DOHH2 (cell line): Measurements from ENCODE around the gene FCRL5.

Experiments used
- H3F3A ChIP-seq: fragments of 200-600 bp; sonication (generic), shearing (Covaris generic); 2 replicates; pipeline ENCODE4 v1.6.0; 2016; ENCODE audit warnings: antibody characterized with exemption, mild to moderate bottlenecking; ENCODE audit not compliant: control insufficient read depth, insufficient read depth
- H3K27ac ChIP-seq: fragments of 200-600 bp; sonication (generic); 2 replicates; pipeline ENCODE4 v1.5.1; 2014; ENCODE audit warnings: low read depth, mild to moderate bottlenecking, low read length, moderate library complexity
- H3K27me3 ChIP-seq: fragments of 200-600 bp; sonication (generic); 2 replicates; pipeline ENCODE4 v1.6.1; 2014; ENCODE audit warnings: mild to moderate bottlenecking, low read length, mixed read lengths; ENCODE audit not compliant: control insufficient read depth
- H3K36me3 ChIP-seq: fragments of 200-600 bp; sonication (generic); 2 replicates; pipeline ENCODE4 v1.6.1; 2014; ENCODE audit warnings: mild to moderate bottlenecking, low read length, moderate library complexity, mixed read lengths; ENCODE audit not compliant: control insufficient read depth
- H3K4me1 ChIP-seq: fragments of 200-600 bp; sonication (generic); 2 replicates; pipeline ENCODE4 v1.6.1; 2014; ENCODE audit warnings: mild to moderate bottlenecking, low read length, mixed read lengths; ENCODE audit not compliant: control insufficient read depth
- H3K4me2 ChIP-seq: fragments of 200-600 bp; sonication (generic); 2 replicates; pipeline ENCODE4 v1.6.0; 2014; ENCODE audit warnings: mild to moderate bottlenecking, low read length, moderate library complexity
- H3K4me3 ChIP-seq: fragments of 200-600 bp; sonication (generic); 2 replicates; pipeline ENCODE4 v1.5.1; 2014; ENCODE audit warnings: mild to moderate bottlenecking, low read length, mixed read lengths
- H3K79me2 ChIP-seq: fragments of 200-600 bp; sonication (generic); 2 replicates; pipeline ENCODE4 v1.6.1; 2014; ENCODE audit warnings: mild to moderate bottlenecking, low read length, mixed read lengths; ENCODE audit not compliant: control insufficient read depth
- H3K9me2 ChIP-seq: fragments of 200-600 bp; sonication (generic); replicated peaks from 2 replicates; pipeline ENCODE4 v1.6.1; 2014; ENCODE audit warnings: mild to moderate bottlenecking, low read length, mixed read lengths; ENCODE audit not compliant: control insufficient read depth
- H3K9me3 ChIP-seq: fragments of 200-600 bp; sonication (generic); 2 replicates; pipeline ENCODE4 v1.6.1; 2014; ENCODE audit warnings: antibody characterized with exemption, low read length, mixed read lengths; ENCODE audit not compliant: control insufficient read depth, insufficient read depth
- H4K20me1 ChIP-seq: fragments of 200-600 bp; sonication (generic); 2 replicates; pipeline ENCODE4 v1.6.0; 2014; ENCODE audit warnings: low read depth, mild to moderate bottlenecking, antibody characterized with exemption, low read length, moderate library complexity; ENCODE audit not compliant: control insufficient read depth, insufficient read depth
- CTCF ChIP-seq: fragments of 200-600 bp; sonication (generic); IDR thresholded peaks from one replicate; pipeline ENCODE4 v1.5.1; 2014; ENCODE audit warnings: antibody characterized with exemption, mild to moderate bottlenecking, low read depth, low read length; ENCODE audit not compliant: poor library complexity, severe bottlenecking
- EZH2phosphoT487 ChIP-seq: fragments of 200-600 bp; sonication (generic); IDR thresholded peaks from 2 replicates; pipeline ENCODE4 v1.6.1; 2017; ENCODE audit warnings: borderline replicate concordance, mild to moderate bottlenecking, antibody characterized with exemption, low read length, moderate library complexity, mixed read lengths

Gene FCRL5

GRCh38 chr1:157472056-157472701, 80.1 kb downstream of the FCRL5 start:
- no peak overlapping the region for H3K4me3 ChIP-seq
- no peaks in the 10 kb centered on the region for H3K79me2 ChIP-seq
- H3K36me3 ChIP-seq: no peaks in the 10 kb centered on the region
- TF ChIP-seq CTCF (no peak), EZH2phosphoT487 (no peak)
- no peaks in the 10 kb centered on the region for H3K9me3 ChIP-seq
- no peak overlapping the region for H3K4me2 ChIP-seq
- H4K20me1 ChIP-seq: no peaks in the 10 kb centered on the region
- H3K4me1 ChIP-seq: no peaks in the 10 kb centered on the region
- no peaks in the 10 kb centered on the region for H3K9me2 ChIP-seq
- no peaks in the 10 kb centered on the region for H3F3A ChIP-seq
- 0 out of 2 replicates have a peak, but pooled peaks cover 2% of the 10 kb centered on the region for H3K27me3 ChIP-seq
- no peak overlapping the region for H3K27ac ChIP-seq

GRCh38 chr1:157471531-157471930, 80.8 kb downstream of the FCRL5 start:
- Histone ChIP-seq H3F3A (no peaks in the 10 kb centered on the region), H3K4me3 (no peak overlapping the region), H3K27ac (no peak overlapping the region), H3K27me3 (0 out of 2 replicates have a peak, but pooled peaks cover 2% of the 10 kb centered on the region), H3K36me3 (no peaks in the 10 kb centered on the region), H3K9me3 (no peaks in the 10 kb centered on the region), H3K4me1 (no peaks in the 10 kb centered on the region), H4K20me1 (no peaks in the 10 kb centered on the region), H3K4me2 (no peak overlapping the region), H3K79me2 (no peaks in the 10 kb centered on the region), H3K9me2 (no peaks in the 10 kb centered on the region)
- no peak for TF ChIP-seq CTCF
- no peak for TF ChIP-seq EZH2phosphoT487

GRCh38 chr1:157469752-157470675, 82.3 kb downstream of the FCRL5 start:
- Histone ChIP-seq H4K20me1 (no peaks in the 10 kb centered on the region), H3K27me3 (no peaks in the 10 kb centered on the region), H3K27ac (no peak overlapping the region), H3K79me2 (no peaks in the 10 kb centered on the region), H3K4me1 (no peaks in the 10 kb centered on the region), H3K36me3 (no peaks in the 10 kb centered on the region), H3K9me2 (no peaks in the 10 kb centered on the region), H3K4me3 (no peak overlapping the region), H3K4me2 (no peak overlapping the region), H3K9me3 (no peaks in the 10 kb centered on the region), H3F3A (no peaks in the 10 kb centered on the region)
- TF ChIP-seq CTCF (no peak), EZH2phosphoT487 (no peak)
